GM21381 (cell line): ENCODE results near the gene NSUN3.

Source experiments
- ATAC-seq: cut with Tn5 transposase; IDR thresholded peaks from one replicate; pipeline ENCODE4 v1.9.1; 2021; ENCODE audit warnings: mild to moderate bottlenecking, moderate library complexity; ENCODE audit not compliant: unreplicated experiment

Gene NSUN3

DNA sequence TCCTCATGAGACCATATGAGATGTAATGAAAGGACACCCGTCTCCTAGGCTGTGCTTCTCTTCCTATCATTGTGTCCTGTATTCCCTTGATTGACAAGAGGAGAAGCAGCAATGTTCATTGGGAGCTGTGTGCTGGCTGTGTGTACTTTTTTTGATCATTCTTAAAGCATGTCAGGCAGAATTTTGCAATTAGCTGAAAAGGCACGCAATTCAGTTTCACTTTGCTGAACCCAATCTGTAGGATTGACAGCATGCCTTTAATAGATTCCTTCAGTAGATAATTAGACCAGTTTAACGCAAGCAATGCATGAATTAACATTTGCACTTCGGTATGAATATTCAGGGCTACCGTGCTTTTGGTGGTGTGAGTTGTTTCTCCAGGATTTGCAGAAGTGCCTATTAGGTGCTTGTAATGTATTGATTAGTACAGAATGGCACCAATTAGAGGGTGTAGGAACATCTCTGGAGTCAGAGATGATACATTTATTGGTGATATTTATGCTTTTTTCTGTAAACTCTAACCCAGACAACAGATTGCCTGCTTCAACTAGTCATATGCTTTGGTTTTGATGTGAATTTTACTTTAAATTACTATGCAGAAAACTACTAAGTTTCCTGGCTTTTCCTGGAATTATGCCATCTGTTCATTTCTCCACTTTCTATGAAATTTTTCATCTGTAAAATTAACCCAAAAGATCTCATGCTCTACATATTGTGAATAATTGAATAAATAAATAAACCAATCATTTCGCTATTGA, 114.3 kb downstream of the NSUN3 start:
- ATAC-seq = no peak
